ENCODE results near the gene SLC4A1AP.

Gene SLC4A1AP

GRCh38 chr2:27704342-27704876, 40.7 kb downstream of the SLC4A1AP start:
- DNase-seq = no peak

DNA sequence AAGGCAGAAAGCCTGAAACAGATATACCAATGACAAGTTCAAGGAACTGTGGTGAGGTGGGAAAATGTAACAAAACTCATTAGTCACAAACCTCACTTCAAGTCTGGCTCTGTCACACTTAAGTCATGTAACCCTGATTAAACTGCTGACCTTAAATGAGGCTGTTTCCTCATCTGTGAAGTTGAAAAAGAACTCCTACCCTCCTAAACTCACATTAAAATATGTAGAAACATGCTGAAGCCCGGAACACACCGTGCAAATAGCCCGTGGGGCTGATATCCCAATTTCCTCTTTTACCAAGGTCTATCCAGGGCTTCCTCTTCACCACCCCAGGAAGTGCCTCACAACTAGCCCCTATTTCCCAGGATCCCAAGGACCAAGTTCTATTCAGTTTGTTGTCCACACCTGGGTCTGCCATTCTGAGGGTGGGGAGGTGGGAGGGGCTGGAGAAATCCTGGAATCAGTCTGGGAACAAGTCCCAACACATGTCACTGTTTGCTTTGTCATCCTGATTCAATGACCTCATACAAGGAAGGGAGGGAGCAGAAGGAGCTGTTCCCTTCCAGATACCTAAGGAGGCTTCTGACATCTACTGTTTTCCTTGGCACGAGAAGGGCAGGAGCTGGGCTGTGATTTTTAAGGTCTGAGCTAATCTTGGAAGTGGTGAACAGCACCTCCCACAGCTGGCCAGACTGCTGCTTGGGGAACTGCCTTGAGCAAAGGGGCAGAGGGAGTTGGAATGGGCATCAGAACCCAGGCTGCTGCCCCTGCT, 42.3 kb downstream of the SLC4A1AP start:
- peak; percentile 82 for DNase-seq

- DNase-seq = no peak
Observed at GRCh38 chr2:27707462-27708256, 44.0 kb downstream of the SLC4A1AP start.

- no peak for DNase-seq
Observed at GRCh38 chr2:27708257-27708654, 44.6 kb downstream of the SLC4A1AP start.

DNA sequence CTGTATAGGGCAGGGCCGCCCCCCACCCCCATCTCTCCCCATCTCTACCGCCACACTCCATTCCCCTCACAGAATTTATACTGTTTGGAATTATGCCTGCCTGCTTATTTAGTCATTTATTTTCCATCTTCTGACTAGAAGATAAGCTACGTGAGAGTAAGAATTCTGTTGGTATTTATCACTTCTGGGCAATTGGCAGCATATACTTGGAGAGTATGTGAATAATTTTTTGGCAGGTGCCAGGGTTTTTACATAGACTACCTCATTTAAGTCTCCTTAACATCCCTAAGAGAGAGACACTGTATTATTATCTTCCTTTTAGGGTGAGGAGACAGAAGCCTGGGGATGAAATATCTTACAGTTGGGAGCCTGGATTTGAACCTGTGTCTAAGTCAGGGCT, 45.0 kb downstream of the SLC4A1AP start:
- DNase-seq = no peak

- no peak for DNase-seq
Observed at GRCh38 chr2:27709326-27709725, 45.6 kb downstream of the SLC4A1AP start.

DNA sequence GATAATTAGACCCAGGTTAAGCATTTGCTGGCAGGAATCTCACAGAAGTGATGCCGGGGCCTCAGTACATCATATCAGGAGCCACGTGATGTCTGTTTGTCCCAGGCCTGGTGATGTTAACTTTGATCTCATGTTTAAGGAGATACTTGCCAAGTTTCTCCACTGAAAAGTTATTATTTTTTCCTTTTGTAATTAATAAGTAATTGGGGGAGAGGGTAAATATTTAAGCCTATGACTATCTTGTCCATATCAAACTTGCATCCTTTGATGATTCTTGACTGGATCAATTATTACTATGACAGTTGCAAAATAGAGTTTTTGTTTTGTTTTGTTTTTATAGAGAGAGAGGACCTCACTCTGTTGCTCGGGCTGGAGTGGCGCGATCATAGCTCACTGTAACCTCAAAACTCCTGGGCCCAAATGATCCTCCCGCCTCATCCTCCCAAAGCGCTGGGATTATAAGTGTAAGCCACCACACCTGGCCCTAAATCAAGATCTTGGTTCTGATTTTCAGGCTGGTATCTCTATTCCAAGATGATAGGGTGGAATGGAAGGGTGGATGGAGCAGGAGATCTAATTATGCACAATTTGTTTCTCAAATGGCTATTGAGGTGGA, 46.4 kb downstream of the SLC4A1AP start:
- DNase-seq = no peak

DNA sequence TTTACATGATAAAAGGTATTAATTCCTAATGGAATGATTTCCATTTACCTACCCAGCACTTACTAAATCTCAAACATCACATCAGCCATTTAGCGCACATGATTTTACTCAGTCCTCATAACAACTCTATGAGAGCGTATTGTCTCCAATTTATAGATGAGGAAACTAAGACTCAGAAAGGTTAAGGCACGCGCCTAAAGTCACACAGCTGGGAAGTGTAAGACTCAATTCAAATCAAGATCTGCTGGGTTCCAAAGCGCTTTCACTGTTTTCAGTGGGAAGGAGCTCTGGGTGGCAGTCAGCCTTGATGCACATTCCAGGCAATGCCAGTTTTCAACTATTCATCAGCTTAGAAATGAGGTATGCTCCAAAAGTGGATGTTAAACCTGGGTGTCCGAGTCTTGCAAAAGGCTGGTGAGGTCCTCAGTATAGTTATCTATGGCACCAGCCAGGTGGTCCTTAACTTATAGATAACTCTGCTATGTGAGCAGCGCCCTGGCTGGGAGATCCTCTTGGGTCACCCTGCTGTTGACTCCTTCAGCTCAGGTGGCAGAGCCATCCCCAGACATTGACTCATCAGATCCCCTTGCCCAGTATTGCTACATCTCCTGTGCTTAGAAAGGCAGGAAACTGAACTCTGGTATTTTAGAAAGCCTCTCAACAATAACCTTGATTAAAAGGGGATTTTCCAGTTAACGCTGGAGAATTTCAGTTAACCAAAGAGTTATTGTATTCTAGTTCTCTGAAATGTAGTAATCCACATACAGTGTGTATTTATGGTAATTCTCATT, 47.1 kb downstream of the SLC4A1AP start:
- DNase-seq = no peak

DNA sequence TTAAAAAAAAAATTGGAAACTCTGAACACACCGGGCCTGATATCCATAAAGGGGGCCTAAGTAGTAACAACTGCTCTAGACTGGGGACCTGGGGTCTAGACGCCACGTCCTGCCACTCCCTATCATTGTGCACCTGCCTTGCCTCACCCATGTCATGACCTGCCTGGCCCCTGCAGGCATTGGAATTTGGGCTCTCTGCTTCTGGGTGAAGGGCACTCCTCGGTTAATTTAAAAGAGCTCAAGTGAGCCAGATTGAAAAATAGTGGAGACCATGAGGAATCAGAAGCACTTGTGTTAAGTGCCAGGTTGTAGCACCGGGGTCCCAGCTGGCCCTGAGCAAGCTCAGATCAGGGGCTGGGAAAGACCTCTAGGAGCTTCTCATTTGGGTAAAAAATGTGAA, 48.1 kb downstream of the SLC4A1AP start:
- DNase-seq = no peak

GRCh38 chr2:27712522-27712921, 48.8 kb downstream of the SLC4A1AP start:
- DNase-seq = no peak

DNA sequence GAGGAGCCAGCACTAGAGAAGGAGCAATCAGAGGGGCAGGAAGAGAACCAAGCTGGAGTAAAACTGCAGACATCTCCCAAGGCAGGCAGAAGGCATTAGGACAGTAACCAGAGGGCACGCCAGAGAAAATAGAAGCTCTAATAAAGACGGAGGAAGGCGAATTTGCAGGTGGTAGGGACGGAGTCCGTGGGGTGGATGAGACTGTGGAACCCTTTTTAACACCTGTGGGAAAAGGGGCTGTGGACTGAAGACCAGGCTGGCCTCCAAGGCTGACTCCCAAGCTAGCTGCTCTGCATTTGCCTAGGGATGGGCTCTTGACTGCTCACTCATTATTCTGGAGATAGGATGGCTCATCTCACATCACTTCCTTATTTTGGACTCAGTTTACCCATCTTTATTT, 49.5 kb downstream of the SLC4A1AP start:
- DNase-seq = no peak

GRCh38 chr2:27714053-27714452, 50.4 kb downstream of the SLC4A1AP start:
- no peak for DNase-seq

DNA sequence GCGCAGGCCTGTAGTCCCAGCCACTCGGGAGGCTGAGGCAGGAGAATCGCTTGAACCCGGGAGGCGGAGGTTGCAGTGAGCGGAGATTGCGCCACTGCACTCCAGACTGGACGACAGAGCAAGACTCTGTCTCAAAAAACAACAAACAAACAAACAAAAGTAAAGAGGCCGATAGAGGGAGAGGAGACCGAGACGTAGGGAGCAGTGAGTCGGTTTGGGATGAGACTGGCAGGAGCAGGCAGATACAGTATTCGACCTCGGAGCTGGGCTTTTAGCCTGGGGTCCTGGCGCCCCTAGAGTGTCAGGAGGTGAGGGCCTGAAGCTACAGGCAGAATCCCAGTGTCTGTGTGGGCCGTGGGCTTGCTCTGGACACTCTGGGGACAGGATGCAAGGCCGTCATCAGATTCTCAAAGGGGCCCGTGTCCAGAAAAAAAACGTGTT, 51.2 kb downstream of the SLC4A1AP start:
- no peak for DNase-seq

- DNase-seq = peak; percentile 61
Observed at GRCh38 chr2:27715318-27716210, 51.9 kb downstream of the SLC4A1AP start.

- DNase-seq = peak; percentile 26
Observed at GRCh38 chr2:27716301-27717069, 52.8 kb downstream of the SLC4A1AP start.

DNA sequence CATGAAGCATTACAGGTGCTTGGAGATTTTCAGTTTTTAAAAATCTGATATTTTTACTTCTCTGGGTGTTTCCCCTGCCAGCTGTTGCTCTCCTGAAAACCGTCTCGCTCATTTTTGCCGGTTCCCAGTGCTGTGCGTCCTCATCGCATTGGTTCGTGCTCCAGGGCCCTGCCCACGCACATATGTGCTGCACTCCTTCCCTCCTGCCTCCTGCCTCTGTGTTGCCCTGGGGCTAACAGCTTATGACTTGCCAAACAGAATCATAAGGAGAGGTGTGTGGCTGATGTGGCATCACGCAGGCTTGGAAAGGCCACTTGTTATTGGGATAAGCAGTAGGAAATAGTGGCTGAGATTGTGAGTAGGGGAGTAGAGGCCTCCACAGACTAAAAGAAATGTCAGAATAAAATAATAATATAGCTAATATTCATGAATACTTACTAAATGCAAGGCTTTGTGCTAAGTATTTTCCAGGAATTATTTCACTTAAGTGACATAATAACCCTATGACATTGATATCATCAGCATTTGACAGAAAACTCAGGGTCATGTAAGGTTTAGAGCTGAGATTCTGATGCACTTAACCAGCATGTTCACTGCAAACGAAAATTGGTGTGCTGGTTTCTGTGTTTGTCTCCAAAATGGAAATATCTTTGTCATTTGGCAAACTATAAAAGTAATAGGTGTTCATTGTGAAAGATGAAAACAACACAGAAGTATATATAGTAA, 53.5 kb downstream of the SLC4A1AP start:
- peak; percentile 90 for DNase-seq

DNA sequence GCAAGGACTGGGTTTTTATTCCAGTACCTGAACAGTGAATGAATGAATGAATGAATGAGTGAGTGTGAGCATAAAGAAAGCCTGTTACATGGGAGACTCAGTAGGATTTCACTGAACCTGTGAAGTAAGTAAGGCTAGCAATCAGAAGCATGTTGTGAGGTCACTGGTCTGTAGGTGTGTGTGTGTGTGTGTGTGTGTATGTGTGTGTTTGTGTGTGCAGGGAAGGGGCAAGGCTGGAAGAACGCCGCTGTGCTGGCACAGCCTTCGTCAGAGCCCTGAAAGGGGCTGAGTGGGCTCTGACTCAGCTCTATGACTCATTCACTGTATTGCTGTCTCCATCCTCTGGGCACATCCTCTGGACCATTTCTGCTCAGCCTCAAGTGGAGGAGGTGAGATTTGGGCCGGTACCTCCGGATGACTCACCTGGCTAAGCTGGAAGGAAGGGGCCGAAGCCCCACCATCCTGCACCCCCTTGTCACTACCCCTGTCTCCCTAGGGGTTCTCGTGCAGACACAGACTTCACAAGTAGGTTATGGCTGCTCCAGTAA, 56.4 kb downstream of the SLC4A1AP start:
- DNase-seq = no peak

GRCh38 chr2:27721335-27721734, 57.6 kb downstream of the SLC4A1AP start:
- no peak for DNase-seq

DNA sequence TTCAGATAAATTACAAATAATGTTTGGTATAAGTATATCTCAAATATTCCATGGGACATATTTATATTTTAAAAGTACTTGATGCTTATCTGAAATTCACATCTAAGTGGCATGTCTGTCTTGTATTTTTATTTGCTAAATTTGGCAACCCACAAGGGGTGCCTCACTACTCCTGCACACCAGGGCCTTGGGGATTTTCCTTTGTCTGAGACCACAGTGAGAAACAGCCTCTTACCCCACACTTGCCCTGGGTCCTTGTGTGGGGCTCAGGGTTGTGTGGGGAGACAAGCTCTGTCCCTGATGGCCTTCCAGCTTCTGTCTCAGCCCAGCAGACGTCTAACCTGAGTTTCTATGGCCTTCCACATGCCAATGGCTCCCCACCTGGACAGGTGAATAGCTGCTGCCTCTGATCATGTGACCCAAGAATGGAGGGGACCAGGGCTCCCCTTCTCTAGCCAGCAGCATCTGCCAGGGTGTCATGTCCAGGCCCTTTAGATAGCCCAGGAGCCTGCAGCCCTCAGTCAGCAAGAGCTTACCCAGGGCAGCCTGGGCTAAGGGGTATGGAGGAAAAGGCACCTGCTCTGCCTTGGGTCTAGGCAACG, 58.3 kb downstream of the SLC4A1AP start:
- DNase-seq = no peak

Data from NCI-H69 (cell line).